ENCODE measurements around the gene HRH4.
A peak's percentile ranks its signal among the peaks of the same experiment; 100 is the strongest.

Gene HRH4

GRCh38 chr18:24514439-24514838, 54.0 kb downstream of the HRH4 start:
- Mint-ChIP-seq H3K9me3 (no peaks in the 10 kb centered on the region), H3K36me3 (ENCODE audit: low read depth) (no peaks in the 10 kb centered on the region)

GRCh38 chr18:24515721-24516120, 55.3 kb downstream of the HRH4 start:
- Mint-ChIP-seq H3K27ac (no peak overlapping the region), H3K4me1 (no peaks in the 10 kb centered on the region)
- no peak for ATAC-seq

More at GRCh38 chr18:24514439-24514838, 54.0 kb downstream of the HRH4 start:
- peak; percentile 74 for ATAC-seq
- Mint-ChIP-seq H3K27ac (no peak overlapping the region), H3K4me1 (no peaks in the 10 kb centered on the region), H3K4me3 (no peak overlapping the region), H3K27me3 (peaks cover 1% of the 10 kb centered on the region)
- no peak for DNase-seq

GRCh38 chr18:24516261-24516660, 55.8 kb downstream of the HRH4 start:
- no peaks in the 10 kb centered on the region for H3K9me3 Mint-ChIP-seq
- no peak for ATAC-seq

More at GRCh38 chr18:24515721-24516120, 55.3 kb downstream of the HRH4 start:
- Mint-ChIP-seq H3K9me3 (no peaks in the 10 kb centered on the region), H3K4me3 (no peak overlapping the region), H3K36me3 (ENCODE audit: low read depth) (no peaks in the 10 kb centered on the region), H3K27me3 (peaks cover 1% of the 10 kb centered on the region)
- no peak for DNase-seq

GRCh38 chr18:24517554-24517953, 57.1 kb downstream of the HRH4 start:
- ATAC-seq (no peak), DNase-seq (no peak)
- H3K4me3 Mint-ChIP-seq = no peak overlapping the region
- peaks cover 1% of the 10 kb centered on the region for H3K27me3 Mint-ChIP-seq
- no peaks in the 10 kb centered on the region for H3K36me3 Mint-ChIP-seq (ENCODE audit: low read depth)
- no peaks in the 10 kb centered on the region for H3K4me1 Mint-ChIP-seq
- H3K9me3 Mint-ChIP-seq = no peaks in the 10 kb centered on the region
- no peak overlapping the region for H3K27ac Mint-ChIP-seq

More at GRCh38 chr18:24516261-24516660, 55.8 kb downstream of the HRH4 start:
- DNase-seq = no peak
- H3K4me3 Mint-ChIP-seq = no peak overlapping the region
- H3K27ac Mint-ChIP-seq = no peak overlapping the region
- H3K36me3 Mint-ChIP-seq (ENCODE audit: low read depth) = no peaks in the 10 kb centered on the region
- H3K4me1 Mint-ChIP-seq = no peaks in the 10 kb centered on the region
- H3K27me3 Mint-ChIP-seq = peaks cover 1% of the 10 kb centered on the region

GRCh38 chr18:24518596-24518995, 58.2 kb downstream of the HRH4 start:
- H3K36me3 Mint-ChIP-seq (ENCODE audit: low read depth) = no peaks in the 10 kb centered on the region
- ATAC-seq = no peak

More at GRCh38 chr18:24518596-24518995, 58.2 kb downstream of the HRH4 start:
- Mint-ChIP-seq H3K27ac (no peak overlapping the region), H3K27me3 (peaks cover 1% of the 10 kb centered on the region), H3K4me3 (no peak overlapping the region), H3K9me3 (no peaks in the 10 kb centered on the region), H3K4me1 (no peaks in the 10 kb centered on the region)
- no peak for DNase-seq

All from activated naive CD8-positive, alpha-beta T cell treated with anti-CD3 and anti-CD28 coated beads, Interleukin-2, amount 50 U/mL, for 24 hours (primary cell).